GM12873 (cell line): ENCODE results near the gene SMARCC2.

Experiments
- CTCF ChIP-seq: IDR thresholded peaks from 2 replicates; pipeline ENCODE4 v1.5.1; 2012; ENCODE audit warnings: low read depth, mild to moderate bottlenecking, moderate library complexity, low read length, control low read depth; ENCODE audit not compliant: insufficient read depth; ENCODE audit errors: missing control alignments

Gene SMARCC2

GRCh38 chr12:56119361-56119796 lies 69.9 kb downstream of the SMARCC2 start:
- TF ChIP-seq CTCF: peak; percentile 76

- no peak for TF ChIP-seq CTCF
These were observed 70.5 kb downstream of the SMARCC2 start for GRCh38 chr12:56118688-56119357.

- peak; percentile 49 for TF ChIP-seq CTCF
These were observed 71.2 kb downstream of the SMARCC2 start, which contains the start of gene ZC3H10 for GRCh38 chr12:56117778-56118687. TSS of gene ZC3H10 (plus strand) at chr12:56118266. CDS start at chr12:56120563, 2,297 bp downstream.

- TF ChIP-seq CTCF: no peak
These were observed 72.8 kb downstream of the SMARCC2 start, which contains the start of gene RPL41 for GRCh38 chr12:56116267-56117081. TSS of gene RPL41 (plus strand) at chr12:56116633.

GRCh38 chr12:56115329-56115728 lies 74.0 kb downstream of the SMARCC2 start:
- no peak for TF ChIP-seq CTCF

GRCh38 chr12:56114084-56114483 lies 75.2 kb downstream of the SMARCC2 start:
- TF ChIP-seq CTCF: no peak
